Activated T-cell treated with anti-CD3 and anti-CD28 coated beads, Interleukin-2, amount 50 U/mL, for 4 hours (primary cell): ENCODE data around the gene SENP3. TPM values are rescaled to one million over a fixed set of nuclear protein-coding genes. Genes with fewer than 3 reads are reported as not detected.
A peak's percentile ranks its signal among the peaks of the same experiment; 100 is the strongest.

Source experiments
- ATAC-seq, 2 donors: fragments of 200-7000 bp; cut with Tn5 transposase; one replicate each; pipeline ENCODE4 v1.10.0; 2021
- DNase-seq: peaks from one replicate; pipeline ENCODE4 v3.0.0-alpha.2; 2020
- H3K27me3 Mint-ChIP-seq: one replicate; pipeline ENCODE4 v1.8.0; 2021; ENCODE audit warnings: low read depth, mixed read lengths
- H3K36me3 Mint-ChIP-seq: one replicate; pipeline ENCODE4 v1.8.0; 2022; ENCODE audit warnings: mixed read lengths; ENCODE audit not compliant: insufficient read depth
- H3K4me1 Mint-ChIP-seq: one replicate; pipeline ENCODE4 v1.8.0; 2021; ENCODE audit warnings: low read depth, mixed read lengths
- H3K4me3 Mint-ChIP-seq: one replicate; pipeline ENCODE4 v1.8.0; 2021; ENCODE audit warnings: mild to moderate bottlenecking, moderate library complexity, mixed read lengths
- H3K9me3 Mint-ChIP-seq: one replicate; pipeline ENCODE4 v1.8.0; 2021; ENCODE audit warnings: mixed read lengths
- total RNA-seq, 3 donors: library from RNA; stranded (reverse); gene quantifications; one replicate each; pipeline ENCODE4 v1.2.1, GENCODE V29; 2021

The SENP3 gene
- total RNA-seq, 3 donors from 2014 or later, result 138 to 153 (median 146) TPM

GRCh38 chr17:7560172-7561027, 1.3 kb upstream of the SENP3 start:
- Mint-ChIP-seq H3K36me3 (peaks cover 16% of the 10 kb centered on the region), H3K4me3 (peak overlapping the region; percentile 96), H3K9me3 (no peaks in the 10 kb centered on the region), H3K27me3 (no peaks in the 10 kb centered on the region), H3K4me1 (peaks cover 40% of the 10 kb centered on the region)
- ATAC-seq, result peak in 1 of 2 donors; percentile 16
- DNase-seq, result peak; percentile 44

GRCh38 chr17:7561028-7561575, 617 bp upstream of the SENP3 start:
- H3K9me3 Mint-ChIP-seq, result no peaks in the 10 kb centered on the region
- peaks cover 36% of the 10 kb centered on the region for H3K4me1 Mint-ChIP-seq
- no peaks in the 10 kb centered on the region for H3K27me3 Mint-ChIP-seq
- ATAC-seq (peak; percentile 68 to 72), DNase-seq (peak; percentile 78)
- H3K4me3 Mint-ChIP-seq, result peak overlapping the region; percentile 96
- peaks cover 16% of the 10 kb centered on the region for H3K36me3 Mint-ChIP-seq

GRCh38 chr17:7562208-7562605, 488 bp downstream of the SENP3 start:
- H3K27me3 Mint-ChIP-seq, result no peaks in the 10 kb centered on the region
- ATAC-seq, result peak; percentile 22 to 24
- H3K9me3 Mint-ChIP-seq, result no peaks in the 10 kb centered on the region
- peaks cover 14% of the 10 kb centered on the region for H3K36me3 Mint-ChIP-seq
- peaks cover 38% of the 10 kb centered on the region for H3K4me1 Mint-ChIP-seq
- no peak for DNase-seq
- H3K4me3 Mint-ChIP-seq, result peak overlapping the region; percentile 96

GRCh38 chr17:7563115-7563869, 1.6 kb downstream of the SENP3 start:
- H3K4me3 Mint-ChIP-seq, result peak overlapping the region; percentile 96
- peaks cover 19% of the 10 kb centered on the region for H3K36me3 Mint-ChIP-seq
- no peaks in the 10 kb centered on the region for H3K27me3 Mint-ChIP-seq
- ATAC-seq, result no peak
- peaks cover 39% of the 10 kb centered on the region for H3K4me1 Mint-ChIP-seq
- no peak for DNase-seq
- H3K9me3 Mint-ChIP-seq, result no peaks in the 10 kb centered on the region

GRCh38 chr17:7569571-7569970, 7.9 kb downstream of the SENP3 start:
- peaks cover 50% of the 10 kb centered on the region for H3K36me3 Mint-ChIP-seq
- no peak overlapping the region for H3K4me3 Mint-ChIP-seq
- no peaks in the 10 kb centered on the region for H3K9me3 Mint-ChIP-seq
- ATAC-seq (no peak), DNase-seq (no peak)
- H3K4me1 Mint-ChIP-seq, result peaks cover 19% of the 10 kb centered on the region
- no peaks in the 10 kb centered on the region for H3K27me3 Mint-ChIP-seq

- no peak for DNase-seq
- H3K4me3 Mint-ChIP-seq, result no peak overlapping the region
- ATAC-seq, result no peak
- H3K4me1 Mint-ChIP-seq, result peaks cover 27% of the 10 kb centered on the region
- no peaks in the 10 kb centered on the region for H3K9me3 Mint-ChIP-seq
- H3K27me3 Mint-ChIP-seq, result no peaks in the 10 kb centered on the region
- H3K36me3 Mint-ChIP-seq, result peaks cover 53% of the 10 kb centered on the region
Observed at GRCh38 chr17:7570351-7570750, 8.6 kb downstream of the SENP3 start.

- no peak for ATAC-seq
- Mint-ChIP-seq H3K27me3 (no peaks in the 10 kb centered on the region), H3K9me3 (no peaks in the 10 kb centered on the region), H3K4me3 (peak overlapping the region; percentile 91), H3K4me1 (peaks cover 44% of the 10 kb centered on the region), H3K36me3 (peaks cover 68% of the 10 kb centered on the region)
- no peak for DNase-seq
Observed at GRCh38 chr17:7572338-7572587, 10.5 kb downstream of the SENP3 start.

GRCh38 chr17:7572588-7573323, 11.0 kb downstream of the SENP3 start:
- Mint-ChIP-seq H3K4me3 (peak overlapping the region; percentile 91), H3K9me3 (no peaks in the 10 kb centered on the region), H3K4me1 (peaks cover 46% of the 10 kb centered on the region), H3K27me3 (no peaks in the 10 kb centered on the region), H3K36me3 (peaks cover 69% of the 10 kb centered on the region)
- peak; percentile 86 for ATAC-seq
- peak; percentile 100 for DNase-seq

GRCh38 chr17:7573324-7574080, 11.8 kb downstream of the SENP3 start:
- Mint-ChIP-seq H3K27me3 (no peaks in the 10 kb centered on the region), H3K4me3 (peak overlapping the region; percentile 91), H3K36me3 (peaks cover 73% of the 10 kb centered on the region), H3K4me1 (peaks cover 53% of the 10 kb centered on the region), H3K9me3 (no peaks in the 10 kb centered on the region)
- DNase-seq (peak; percentile 91), ATAC-seq (peak; percentile 35 to 44)

GRCh38 chr17:7574176-7574953, 12.6 kb downstream of the SENP3 start:
- ATAC-seq, result no peak

GRCh38 chr17:7575481-7575883, 13.8 kb downstream of the SENP3 start:
- H3K4me1 Mint-ChIP-seq, result peaks cover 71% of the 10 kb centered on the region
- H3K9me3 Mint-ChIP-seq, result no peaks in the 10 kb centered on the region
- H3K36me3 Mint-ChIP-seq, result peaks cover 72% of the 10 kb centered on the region
- H3K4me3 Mint-ChIP-seq, result peak overlapping the region; percentile 91
- no peaks in the 10 kb centered on the region for H3K27me3 Mint-ChIP-seq
- ATAC-seq (no peak), DNase-seq (no peak)

More at GRCh38 chr17:7574176-7574953, 12.6 kb downstream of the SENP3 start:
- no peaks in the 10 kb centered on the region for H3K9me3 Mint-ChIP-seq
- peaks cover 62% of the 10 kb centered on the region for H3K4me1 Mint-ChIP-seq
- peaks cover 75% of the 10 kb centered on the region for H3K36me3 Mint-ChIP-seq
- peak overlapping the region; percentile 91 for H3K4me3 Mint-ChIP-seq
- no peaks in the 10 kb centered on the region for H3K27me3 Mint-ChIP-seq
- no peak for DNase-seq

GRCh38 chr17:7575959-7576358, 14.2 kb downstream of the SENP3 start:
- H3K4me3 Mint-ChIP-seq, result peak overlapping the region; percentile 91
- H3K4me1 Mint-ChIP-seq, result peaks cover 76% of the 10 kb centered on the region
- ATAC-seq (no peak), DNase-seq (no peak)
- H3K36me3 Mint-ChIP-seq, result peaks cover 71% of the 10 kb centered on the region
- H3K27me3 Mint-ChIP-seq, result no peaks in the 10 kb centered on the region
- no peaks in the 10 kb centered on the region for H3K9me3 Mint-ChIP-seq

GRCh38 chr17:7576432-7576937, 14.8 kb downstream of the SENP3 start:
- peak overlapping the region; percentile 91 for H3K4me3 Mint-ChIP-seq
- ATAC-seq (no peak), DNase-seq (no peak)
- no peaks in the 10 kb centered on the region for H3K27me3 Mint-ChIP-seq
- H3K4me1 Mint-ChIP-seq, result peaks cover 77% of the 10 kb centered on the region
- peaks cover 67% of the 10 kb centered on the region for H3K36me3 Mint-ChIP-seq
- H3K9me3 Mint-ChIP-seq, result no peaks in the 10 kb centered on the region
